GM18867 (cell line): ENCODE data around the gene GALNT10.

Source experiments
- ATAC-seq: cut with Tn5 transposase; IDR thresholded peaks from one replicate; pipeline ENCODE4 v1.9.1; 2021; ENCODE audit warnings: mild to moderate bottlenecking, moderate library complexity; ENCODE audit not compliant: unreplicated experiment

GALNT10 gene

GRCh38 chr5:154316223-154316935 is 125.8 kb downstream of the GALNT10 start:
- ATAC-seq: no peak

GRCh38 chr5:154317916-154318315 is 127.4 kb downstream of the GALNT10 start:
- no peak for ATAC-seq

- no peak for ATAC-seq
Observed at GRCh38 chr5:154318691-154319090, 128.2 kb downstream of the GALNT10 start.

GRCh38 chr5:154319736-154320135 is 129.2 kb downstream of the GALNT10 start:
- ATAC-seq: no peak

GRCh38 chr5:154320224-154321089 is 129.9 kb downstream of the GALNT10 start:
- ATAC-seq: no peak

- ATAC-seq: no peak
Observed at GRCh38 chr5:154321546-154321945, 131.0 kb downstream of the GALNT10 start.

- no peak for ATAC-seq
Observed at GRCh38 chr5:154324033-154324432, 133.5 kb downstream of the GALNT10 start.

- ATAC-seq: no peak
Observed at GRCh38 chr5:154325566-154325965, 135.0 kb downstream of the GALNT10 start.

GRCh38 chr5:154329062-154329461 is 138.5 kb downstream of the GALNT10 start:
- ATAC-seq: no peak

GRCh38 chr5:154329519-154330040 is 139.0 kb downstream of the GALNT10 start:
- no peak for ATAC-seq

- ATAC-seq: no peak
Observed at GRCh38 chr5:154330097-154330667, 139.6 kb downstream of the GALNT10 start.

GRCh38 chr5:154331232-154331631 is 140.7 kb downstream of the GALNT10 start:
- ATAC-seq: no peak

GRCh38 chr5:154331924-154332323 is 141.4 kb downstream of the GALNT10 start:
- no peak for ATAC-seq

- ATAC-seq: no peak
Observed at GRCh38 chr5:154332451-154332850, 141.9 kb downstream of the GALNT10 start.

- no peak for ATAC-seq
Observed at GRCh38 chr5:154333016-154333415, 142.5 kb downstream of the GALNT10 start.

GRCh38 chr5:154334406-154335064 is 144.0 kb downstream of the GALNT10 start:
- no peak for ATAC-seq

- ATAC-seq: no peak
Observed at GRCh38 chr5:154335065-154335448, 144.5 kb downstream of the GALNT10 start.

GRCh38 chr5:154341620-154342019 is 151.1 kb downstream of the GALNT10 start:
- ATAC-seq: no peak

- no peak for ATAC-seq
Observed at GRCh38 chr5:154342211-154342610, 151.7 kb downstream of the GALNT10 start.

GRCh38 chr5:154342963-154343362 is 152.4 kb downstream of the GALNT10 start:
- ATAC-seq: no peak

GRCh38 chr5:154344461-154344860 is 153.9 kb downstream of the GALNT10 start:
- no peak for ATAC-seq
